ENCODE results near the gene SARM1.
"Not testable (repeated sequence)": the region's sequence is repeated elsewhere in the genome, so short reads cannot be mapped to it uniquely, and the experiment has no call there.

SARM1 gene

GRCh38 chr17:28371245-28372202 lies at the start of gene SARM1:
SARM1 (plus strand) TSS chr17:28371694; CDS start chr17:28372033, 339 bp downstream.
- no peak for DNase-seq

- no peak for DNase-seq
These were observed 47.2 kb upstream of the SARM1 start for GRCh38 chr17:28324267-28324745.

- no peak for DNase-seq
These were observed 46.7 kb upstream of the SARM1 start for GRCh38 chr17:28324781-28325180.

GRCh38 chr17:28325211-28325610 lies 46.3 kb upstream of the SARM1 start:
- DNase-seq = no peak

- DNase-seq = no peak
These were observed 45.4 kb upstream of the SARM1 start for GRCh38 chr17:28326114-28326513.

GRCh38 chr17:28327031-28327607 lies 44.4 kb upstream of the SARM1 start:
- no peak for DNase-seq

GRCh38 chr17:28327709-28328108 lies 43.8 kb upstream of the SARM1 start:
- DNase-seq = no peak

- DNase-seq = no peak
These were observed 43.2 kb upstream of the SARM1 start for GRCh38 chr17:28328325-28328724.

GRCh38 chr17:28330671-28331070 lies 40.8 kb upstream of the SARM1 start:
- no peak for DNase-seq

- DNase-seq = no peak
These were observed 39.5 kb upstream of the SARM1 start for GRCh38 chr17:28331891-28332420.

- DNase-seq = no peak
These were observed 38.3 kb upstream of the SARM1 start for GRCh38 chr17:28333083-28333746.

GRCh38 chr17:28334171-28334570 lies 37.3 kb upstream of the SARM1 start:
- no peak for DNase-seq

GRCh38 chr17:28334666-28335200 lies 36.8 kb upstream of the SARM1 start:
- DNase-seq = no peak

GRCh38 chr17:28335201-28335958 lies 36.1 kb upstream of the SARM1 start, which contains the start of the genes IFT20 and TNFAIP1:
IFT20 (minus strand) TSS chr17:28335472; CDS start chr17:28331985, 3,487 bp downstream.
TNFAIP1 (plus strand) TSS chr17:28335761; CDS start chr17:28339522, 3,761 bp downstream.
- peak; percentile 93 for DNase-seq

- DNase-seq = no peak
These were observed 35.3 kb upstream of the SARM1 start for GRCh38 chr17:28335959-28336871.

- no peak for DNase-seq
These were observed 33.3 kb upstream of the SARM1 start for GRCh38 chr17:28338056-28338768.

GRCh38 chr17:28338769-28339212 lies 32.7 kb upstream of the SARM1 start:
- DNase-seq = not testable (repeated sequence)

- DNase-seq = no peak
These were observed 32.1 kb upstream of the SARM1 start for GRCh38 chr17:28339431-28339830.

- DNase-seq = no peak
These were observed 31.1 kb upstream of the SARM1 start for GRCh38 chr17:28340374-28340773.

GRCh38 chr17:28341516-28341915 lies 30.0 kb upstream of the SARM1 start:
- DNase-seq = no peak
